Renal pelvis (tissue), 12 donors: ENCODE data around the gene CLEC4G. TPM values are rescaled to one million over a fixed set of nuclear protein-coding genes. Genes with fewer than 3 reads are reported as not detected.
"Not testable (repeated sequence)": the region's sequence is repeated elsewhere in the genome, so short reads cannot be mapped to it uniquely, and the experiment has no call there.

ENCODE experiments used
- DNase-seq: peaks from one replicate; pipeline ENCODE4 v3.0.0-alpha.2; 2013
- long read RNA-seq, 16 experiments: transcript quantifications; one replicate each; lab custom pipeline, GENCODE V29; 2026
- polyA plus RNA-seq, 3 donors: library from polyadenylated mRNA; unstranded; fragments of 120-200 nt; gene quantifications; one replicate each; pipeline ENCODE4 v1.2.1, GENCODE V29; 2013; ENCODE audit not compliant: insufficient read length in 3 of 3

The CLEC4G gene, protein sequence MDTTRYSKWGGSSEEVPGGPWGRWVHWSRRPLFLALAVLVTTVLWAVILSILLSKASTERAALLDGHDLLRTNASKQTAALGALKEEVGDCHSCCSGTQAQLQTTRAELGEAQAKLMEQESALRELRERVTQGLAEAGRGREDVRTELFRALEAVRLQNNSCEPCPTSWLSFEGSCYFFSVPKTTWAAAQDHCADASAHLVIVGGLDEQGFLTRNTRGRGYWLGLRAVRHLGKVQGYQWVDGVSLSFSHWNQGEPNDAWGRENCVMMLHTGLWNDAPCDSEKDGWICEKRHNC
- polyA plus RNA-seq = not detected
- long read RNA-seq, donor 1 = 0 reads
- long read RNA-seq, donor 2 = 0 reads
- long read RNA-seq, donor 3 = 0 reads
- long read RNA-seq, donor 4 = 0 reads
- long read RNA-seq, donor 5 = 0 reads
- long read RNA-seq, donor 6 = 0 reads
- long read RNA-seq, donor 7 = 0 reads
- long read RNA-seq, donor 8 = 0 reads
- long read RNA-seq, donor 9 = 0 reads
- long read RNA-seq, donor 10 = 0 reads
- long read RNA-seq, donor 11 = 0 reads
- long read RNA-seq, donor 12 = 0 reads
- long read RNA-seq, donor 13 = 0 reads
- long read RNA-seq, donor 14 = 0 reads
- long read RNA-seq, donor 15 = 0 reads
- long read RNA-seq, donor 16 = 0 reads

DNA sequence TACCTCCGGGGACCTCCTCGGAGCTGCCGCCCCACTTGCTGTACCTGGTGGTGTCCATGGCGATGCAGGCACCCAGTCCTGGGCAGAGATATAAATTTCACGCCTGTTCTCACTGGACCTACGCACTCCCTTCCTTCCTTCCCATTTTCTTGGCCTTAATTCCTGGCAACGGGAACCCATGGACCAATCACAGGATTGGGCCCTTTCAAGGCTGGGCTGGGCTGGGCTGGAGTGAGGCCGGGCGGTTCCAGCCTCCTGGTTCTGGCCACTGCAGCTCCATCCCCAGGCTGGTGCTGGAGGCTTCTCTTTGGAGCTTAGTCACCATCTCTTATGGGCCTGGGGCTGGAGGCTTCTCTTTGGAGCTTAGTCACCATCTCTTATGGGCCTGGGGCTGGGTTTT, at the start of gene CLEC4G:
TSS of gene CLEC4G (minus strand) at position 66 of the 400 bp plus-strand sequence. CDS start at position 58, 8 bp downstream.
- no peak for DNase-seq

DNA sequence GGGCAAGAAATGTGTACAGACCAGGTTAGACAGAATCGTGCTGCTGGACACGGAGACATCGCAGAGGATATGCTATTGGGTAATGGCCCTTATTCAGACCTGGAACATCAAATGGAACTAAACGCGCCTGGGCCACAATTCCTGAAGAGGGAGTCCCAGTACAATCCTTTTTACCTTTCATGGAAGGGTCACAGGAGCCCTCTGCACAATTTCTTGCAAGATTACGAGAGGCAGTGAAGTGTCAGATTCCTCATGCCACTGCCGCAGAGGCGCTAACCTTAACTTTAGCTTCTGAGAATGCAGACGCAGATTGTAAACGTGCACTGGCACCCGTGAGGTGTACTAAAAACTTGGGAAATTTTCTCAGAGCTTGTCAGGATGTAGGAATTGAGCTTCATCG, 49.2 kb upstream of the CLEC4G start:
- no peak for DNase-seq

DNA sequence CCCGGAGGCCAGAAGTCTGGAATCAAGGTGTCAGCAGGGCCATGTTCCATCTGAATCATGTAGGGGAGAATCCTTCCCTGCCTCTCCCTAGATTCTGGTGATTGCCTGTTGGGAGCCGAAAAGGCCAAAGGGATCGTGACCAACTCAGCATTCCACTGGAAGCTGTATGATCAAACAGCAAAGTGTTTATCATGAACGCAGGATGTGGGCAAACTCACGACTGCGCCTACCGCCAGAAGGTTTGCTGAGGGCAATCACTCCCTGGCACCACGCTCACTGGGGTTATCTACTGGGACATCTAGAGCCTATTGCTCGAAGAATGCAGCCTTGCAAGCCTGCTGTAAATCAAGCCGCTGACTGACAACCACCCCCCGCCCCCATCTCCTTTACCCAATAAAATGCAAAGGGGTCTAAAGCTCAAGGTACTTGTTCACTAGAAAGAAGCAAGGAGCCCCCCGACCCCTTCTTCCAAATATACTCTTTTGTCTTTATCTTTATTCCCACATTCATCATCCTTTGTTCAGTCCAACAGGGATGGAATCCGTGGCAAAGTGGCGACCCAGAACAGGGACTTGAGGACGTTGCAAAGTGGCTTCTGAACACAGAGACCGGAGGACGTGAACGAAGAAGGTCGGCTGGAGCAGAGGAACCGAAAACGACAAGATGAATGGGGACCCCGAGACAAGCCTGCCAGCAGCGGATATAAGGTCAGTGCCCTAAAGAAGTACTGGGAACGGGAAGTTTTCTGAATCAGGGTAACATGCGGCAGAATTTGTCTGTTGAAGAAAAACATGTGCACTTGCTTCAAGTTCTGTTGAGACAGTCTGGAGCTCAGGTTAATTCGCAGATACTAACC, 47.9 kb upstream of the CLEC4G start:
- no peak for DNase-seq

DNA sequence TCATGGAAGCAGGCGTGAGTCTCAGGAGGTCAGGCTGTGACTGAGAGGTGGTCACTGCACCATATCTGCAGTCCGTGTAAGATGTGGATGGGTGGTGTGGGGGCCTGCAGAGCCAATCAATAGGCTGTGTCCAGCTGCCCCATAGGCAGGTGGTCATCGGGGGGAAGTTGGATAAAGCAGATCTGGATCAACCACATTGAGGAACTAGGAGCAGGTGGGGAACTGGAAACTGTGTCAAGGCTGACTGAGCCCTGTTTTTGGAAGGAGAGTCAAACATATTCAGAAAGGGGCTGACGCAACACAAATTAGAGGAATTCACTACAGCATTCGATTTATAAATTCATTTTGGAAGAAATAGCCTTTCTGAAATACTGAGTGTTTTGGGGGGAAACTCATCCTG, 46.2 kb upstream of the CLEC4G start:
- no peak for DNase-seq

DNA sequence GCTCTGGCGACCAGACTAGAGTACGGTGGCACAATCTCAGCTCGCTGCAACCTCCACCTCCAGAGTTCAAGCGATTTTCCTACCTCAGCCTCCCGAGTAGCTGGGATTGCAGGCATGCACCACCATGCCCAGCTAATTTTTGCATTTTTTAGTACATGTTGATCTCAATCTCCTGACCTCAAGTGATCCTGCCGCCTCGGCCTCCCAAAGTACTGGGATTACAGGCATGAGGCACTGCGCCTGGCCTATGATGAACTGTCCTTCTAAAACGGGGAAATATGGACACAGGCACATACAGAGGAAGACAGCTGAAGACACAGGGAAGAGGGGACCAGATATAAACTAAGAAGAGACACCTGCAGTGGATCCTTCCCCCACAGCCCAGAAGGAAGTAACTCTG, 43.9 kb upstream of the CLEC4G start:
- DNase-seq = no peak

DNA sequence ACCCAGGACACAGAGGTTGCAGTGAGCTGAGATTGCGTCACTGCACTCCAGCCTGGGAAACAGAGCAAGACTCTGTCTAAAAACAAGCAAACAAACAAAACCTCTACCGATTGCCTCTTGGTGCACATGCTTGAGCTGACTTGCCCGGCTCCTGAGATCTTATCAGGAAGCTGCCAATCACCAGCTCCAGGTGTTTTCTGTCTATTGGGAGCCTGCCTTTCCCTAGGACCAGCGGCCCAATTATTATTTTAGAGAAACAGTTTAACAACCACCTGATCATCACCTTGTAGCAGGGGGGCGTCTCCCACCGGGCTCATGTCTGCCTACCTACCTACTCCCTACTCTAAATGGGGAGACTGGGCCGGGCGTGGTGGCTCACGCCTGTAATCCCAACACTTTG, 41.9 kb upstream of the CLEC4G start:
- no peak for DNase-seq

DNA sequence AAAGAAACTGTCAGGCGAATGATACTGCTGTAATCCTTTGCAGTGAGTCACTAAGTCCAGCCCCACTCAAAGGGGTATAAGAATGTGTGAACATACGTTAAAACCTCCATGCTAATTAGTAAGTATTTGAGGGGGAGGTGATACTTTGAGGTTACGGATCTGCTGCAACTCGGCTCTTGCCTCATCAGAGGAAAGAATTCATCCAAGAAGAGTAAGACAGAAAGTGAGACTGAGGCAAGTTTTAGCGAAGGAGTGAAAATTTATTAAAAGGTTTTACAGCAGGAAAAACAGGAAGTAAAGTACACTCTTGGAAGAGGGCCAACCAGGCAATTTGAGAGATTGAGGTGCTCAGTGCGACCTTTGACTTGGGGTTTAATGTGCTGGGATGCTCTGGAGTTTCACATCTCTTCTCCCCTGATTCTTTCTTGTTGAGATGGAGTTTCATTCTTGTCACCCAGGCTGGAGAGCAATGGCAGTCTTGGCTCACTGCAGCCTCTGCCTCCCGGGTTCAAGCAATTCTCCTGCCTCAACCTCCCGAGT, 40.9 kb upstream of the CLEC4G start:
- DNase-seq = no peak

DNA sequence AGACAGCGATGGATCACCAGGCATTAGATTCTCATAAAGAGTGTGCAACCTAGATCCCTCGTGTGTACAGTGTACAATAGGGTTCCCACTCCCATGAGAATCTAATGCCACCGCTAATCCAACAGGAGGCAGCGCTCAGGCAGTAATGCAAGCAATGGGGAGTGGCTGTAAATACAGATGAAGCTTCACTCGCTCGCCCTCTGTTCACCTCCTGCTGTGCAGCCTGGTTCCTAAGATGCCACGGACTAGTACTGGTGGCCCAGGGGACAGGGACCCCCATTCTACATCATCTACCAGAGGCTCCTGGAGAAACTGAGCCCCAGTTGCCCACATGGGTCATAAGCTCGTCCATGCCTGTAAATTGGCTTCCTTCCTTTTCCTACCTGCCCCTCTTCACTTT, 39.2 kb upstream of the CLEC4G start:
- no peak for DNase-seq

DNA sequence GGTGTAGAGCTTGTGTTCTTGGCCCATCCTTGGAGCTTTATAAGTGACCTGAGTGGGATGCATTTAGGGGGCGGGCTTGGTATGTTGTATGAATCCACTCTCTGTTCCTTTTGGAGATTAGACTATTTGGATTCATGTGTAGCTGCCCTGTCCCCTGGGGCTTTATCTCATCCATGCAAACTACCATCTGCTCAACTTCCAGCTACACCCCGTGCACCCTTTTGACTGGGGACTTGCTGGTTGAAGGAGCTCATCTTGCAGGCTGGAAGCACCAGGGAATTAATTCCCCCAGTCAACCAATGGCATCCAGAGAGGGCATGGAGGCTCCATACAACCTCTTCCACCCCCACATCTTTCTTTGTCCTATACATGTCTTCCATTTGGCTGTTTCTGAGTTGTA, 37.3 kb upstream of the CLEC4G start:
- no peak for DNase-seq

DNA sequence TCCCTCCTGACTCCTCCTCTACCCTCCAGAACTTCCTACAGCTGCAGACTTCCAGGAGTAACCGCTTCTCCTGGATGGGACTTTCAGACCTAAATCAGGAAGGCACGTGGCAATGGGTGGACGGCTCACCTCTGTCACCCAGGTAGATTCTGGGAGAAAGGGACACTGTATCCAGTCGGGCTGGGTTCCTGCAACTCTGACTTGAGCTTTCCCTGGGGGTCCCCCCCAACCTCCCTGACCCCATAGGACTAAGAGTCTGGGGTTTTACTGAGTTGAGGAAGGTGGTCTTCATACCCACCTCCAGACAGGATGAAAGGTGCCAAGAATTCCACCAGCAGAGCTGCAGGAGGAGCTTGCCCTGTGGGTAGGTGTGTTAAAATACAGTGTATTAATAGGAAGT, 35.6 kb upstream of the CLEC4G start:
- DNase-seq = no peak

DNA sequence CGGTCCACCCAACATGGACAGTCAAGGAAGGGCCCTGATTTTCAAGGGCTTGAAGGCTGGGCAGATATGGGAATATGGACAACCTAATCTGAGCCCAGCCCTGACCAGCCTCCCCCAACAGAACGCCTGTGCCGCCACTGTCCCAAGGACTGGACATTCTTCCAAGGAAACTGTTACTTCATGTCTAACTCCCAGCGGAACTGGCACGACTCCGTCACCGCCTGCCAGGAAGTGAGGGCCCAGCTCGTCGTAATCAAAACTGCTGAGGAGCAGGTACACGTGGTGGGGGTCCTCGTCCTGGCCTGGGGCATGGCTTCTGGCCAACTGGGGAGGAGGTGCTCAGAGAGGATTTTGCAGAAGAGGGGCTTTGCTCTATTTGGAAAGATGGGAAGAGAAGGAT, 34.6 kb upstream of the CLEC4G start:
- no peak for DNase-seq

DNA sequence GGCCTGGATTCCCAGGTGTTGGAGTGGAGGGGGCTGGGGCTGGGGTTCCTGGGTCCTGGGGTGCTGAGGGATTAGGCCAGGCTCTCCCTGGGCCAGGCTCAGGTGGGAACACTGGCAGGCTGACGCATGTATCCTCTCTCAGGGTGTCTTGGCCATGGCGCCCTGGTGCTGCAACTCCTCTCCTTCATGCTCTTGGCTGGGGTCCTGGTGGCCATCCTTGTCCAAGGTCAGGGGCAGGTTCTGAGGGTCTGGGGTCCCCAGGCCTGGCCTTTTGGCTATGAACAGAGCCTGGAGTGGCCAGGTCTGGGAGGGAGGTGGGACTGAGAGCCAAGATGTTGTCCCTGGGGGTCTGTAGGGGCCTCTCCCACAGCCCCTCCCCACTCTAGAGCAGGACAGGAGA, 33.1 kb upstream of the CLEC4G start:
- not testable (repeated sequence) for DNase-seq

DNA sequence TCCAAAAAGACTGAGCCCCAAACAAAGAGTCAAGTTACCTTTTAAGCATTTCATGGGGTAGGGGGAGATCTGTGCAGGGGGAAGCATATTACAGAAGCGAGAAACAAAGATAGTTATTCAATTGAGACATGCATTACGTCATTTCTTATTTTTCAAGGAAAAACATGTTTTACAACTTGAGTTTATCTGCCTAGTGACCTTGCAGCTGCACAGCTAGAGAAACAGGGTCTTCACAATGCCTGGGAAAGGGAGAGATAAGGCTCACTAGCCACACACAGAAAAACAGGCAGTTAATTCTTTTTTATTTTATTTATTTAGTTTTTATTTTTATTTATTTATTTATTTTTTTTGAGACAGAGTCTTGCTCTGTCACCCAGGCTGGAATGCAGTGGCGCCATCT, 32.2 kb upstream of the CLEC4G start:
- not testable (repeated sequence) for DNase-seq

DNA sequence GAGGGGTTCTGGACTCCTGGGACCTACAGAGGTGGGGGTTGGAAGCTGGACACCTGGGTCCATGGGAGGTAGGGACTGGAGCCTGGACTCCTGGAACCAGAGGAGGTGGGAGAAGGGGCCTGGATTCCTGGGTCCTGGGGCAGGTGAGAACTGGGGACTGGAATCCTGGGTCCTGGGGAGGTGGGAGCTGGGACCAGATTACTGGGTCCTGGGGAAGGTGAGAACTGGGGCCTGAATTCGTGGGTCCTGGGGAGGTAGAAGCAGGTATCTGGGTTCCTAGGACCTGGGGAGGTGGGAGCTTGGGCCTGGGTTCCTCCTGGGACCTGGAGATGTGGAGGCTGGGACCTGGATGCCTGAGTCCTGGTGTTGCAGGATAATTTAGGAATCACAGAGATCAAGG, 31.8 kb upstream of the CLEC4G start:
- DNase-seq = no peak

DNA sequence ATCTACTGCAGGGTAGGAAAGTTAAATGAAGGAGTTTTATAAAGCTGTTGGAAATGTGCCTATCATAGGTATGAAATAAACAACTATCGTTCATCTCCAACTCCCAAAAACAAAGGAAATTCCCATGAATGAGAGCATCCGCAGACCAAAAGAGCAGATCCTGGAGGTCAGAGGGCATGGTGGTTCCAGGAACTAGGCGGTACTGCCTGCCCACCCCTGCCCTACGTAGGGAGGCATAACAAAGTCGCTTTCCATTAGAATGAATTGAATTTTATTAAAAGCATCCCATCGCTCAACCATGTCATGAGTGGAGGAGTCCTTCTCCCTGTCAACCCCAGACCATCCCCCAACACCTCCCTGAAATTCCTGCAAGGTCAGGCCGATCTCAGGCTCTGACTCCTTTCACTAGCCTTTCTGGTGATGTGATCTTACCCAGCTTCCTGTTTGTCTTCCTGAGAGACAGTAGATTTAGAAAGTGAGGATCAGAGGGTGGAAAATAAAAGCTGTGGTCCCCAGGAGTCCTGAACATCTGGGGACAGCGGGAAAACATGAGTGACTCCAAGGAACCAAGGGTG, 30.9 kb upstream of the CLEC4G start, which contains the start of gene CLEC4M:
TSS of gene CLEC4M (plus strand) at position 525 of the 575 bp plus-strand sequence. CDS start at position 549, 24 bp downstream.
- DNase-seq = no peak

DNA sequence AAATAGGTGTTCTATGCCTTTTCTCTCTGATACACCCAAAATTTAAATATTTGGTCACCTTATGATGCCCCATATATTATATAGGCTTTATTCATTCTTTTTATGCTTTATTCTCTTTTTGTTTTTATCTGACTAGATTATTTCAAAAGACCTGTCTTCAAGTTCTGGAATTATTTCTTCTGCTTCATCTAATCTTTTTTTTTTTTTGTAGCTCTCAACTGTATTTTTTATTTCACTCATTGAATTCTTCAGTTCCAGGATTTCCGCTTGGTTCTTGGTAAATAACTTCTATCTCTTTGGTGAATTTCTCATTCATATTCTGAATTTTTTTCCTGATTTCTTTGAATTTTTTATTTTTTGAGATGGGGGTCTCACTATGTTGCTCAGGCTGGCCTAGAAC, 27.2 kb upstream of the CLEC4G start:
- no peak for DNase-seq

DNA sequence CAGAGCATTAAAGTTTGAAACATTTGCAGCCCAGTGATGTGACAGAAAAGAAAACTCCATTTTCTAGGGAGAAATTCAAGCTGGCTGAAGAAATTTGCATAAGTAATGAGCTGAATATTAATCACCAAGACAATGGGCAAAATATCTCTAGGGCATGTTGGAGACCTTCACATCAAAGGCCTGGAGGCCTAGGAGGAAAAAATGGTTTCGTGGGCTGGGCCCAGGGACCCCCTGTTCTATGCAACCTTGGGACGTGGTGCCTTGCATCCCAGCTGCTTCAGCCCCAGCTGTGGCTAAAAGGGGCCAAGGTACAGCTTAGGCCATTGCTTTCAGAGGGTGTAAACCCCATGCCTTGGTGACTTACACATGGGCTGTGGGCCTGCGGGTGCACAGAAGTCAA, 25.4 kb upstream of the CLEC4G start:
- no peak for DNase-seq

DNA sequence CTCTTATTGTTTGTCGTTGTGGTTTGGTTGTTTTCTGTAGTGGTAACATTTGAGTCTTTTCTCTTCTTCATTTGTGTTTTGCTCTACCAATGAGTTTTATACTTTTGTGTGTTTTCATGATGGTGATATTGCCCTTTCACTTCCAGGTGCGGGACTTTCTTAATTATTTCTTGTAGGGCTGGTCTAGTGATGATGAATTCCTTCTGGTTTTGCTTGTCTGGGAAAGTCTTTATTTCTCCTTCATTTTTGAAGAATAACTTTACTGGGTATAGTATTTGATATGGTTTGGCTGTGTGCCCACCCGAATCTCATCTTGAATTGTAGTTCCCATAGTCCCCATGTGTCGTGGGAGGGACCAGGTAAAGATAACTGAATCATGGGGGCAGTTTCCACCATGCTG, 24.3 kb upstream of the CLEC4G start:
- no peak for DNase-seq

DNA sequence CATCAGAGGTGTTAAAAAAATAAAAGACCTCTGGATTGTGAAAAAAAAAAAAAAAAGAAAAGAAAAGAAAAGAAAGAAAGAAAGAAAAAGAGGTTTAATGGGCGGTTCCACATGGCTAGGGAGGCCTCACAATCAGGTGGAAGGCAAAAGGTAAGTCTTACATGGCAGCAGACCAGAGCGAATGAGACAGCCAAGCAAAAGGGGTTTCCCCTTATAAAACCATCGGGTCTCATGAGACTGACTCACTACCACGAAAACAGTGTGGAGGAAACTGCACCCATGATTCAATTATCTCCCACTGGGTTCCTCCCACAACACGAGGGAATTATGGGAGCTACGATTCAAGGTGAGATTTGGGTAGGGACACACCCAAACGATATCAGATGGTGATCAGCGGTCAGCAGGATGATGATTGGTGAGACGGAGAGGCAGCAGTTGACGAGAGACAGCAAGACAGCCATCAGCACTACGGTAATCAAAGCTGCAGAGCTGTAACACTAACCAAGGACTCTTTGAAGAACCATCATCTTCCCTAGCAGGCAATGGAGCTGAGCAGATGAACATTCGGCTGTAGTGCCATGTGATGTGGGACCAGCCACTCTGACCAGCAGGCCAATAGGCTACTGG, 19.4 kb upstream of the CLEC4G start:
- DNase-seq = no peak

DNA sequence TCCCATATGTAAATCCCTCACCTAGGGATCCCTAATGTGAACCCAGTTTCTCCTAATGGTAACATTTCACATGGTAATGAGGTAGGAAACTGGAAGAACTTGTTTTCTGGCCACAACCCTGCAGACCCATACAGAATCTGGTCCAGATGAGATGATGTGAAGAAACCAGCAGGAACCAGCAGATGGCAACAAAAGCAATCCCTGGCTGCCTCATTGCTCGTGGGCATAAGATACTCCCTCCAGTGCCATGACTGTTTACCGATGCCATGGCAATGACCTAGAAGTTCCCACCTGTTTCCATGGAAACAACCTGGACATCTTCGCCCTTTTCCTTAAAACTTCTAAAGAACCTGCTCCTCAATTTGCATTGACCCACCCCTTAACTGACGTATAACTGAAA, 16.8 kb upstream of the CLEC4G start:
- peak; percentile 39 for DNase-seq

DNA sequence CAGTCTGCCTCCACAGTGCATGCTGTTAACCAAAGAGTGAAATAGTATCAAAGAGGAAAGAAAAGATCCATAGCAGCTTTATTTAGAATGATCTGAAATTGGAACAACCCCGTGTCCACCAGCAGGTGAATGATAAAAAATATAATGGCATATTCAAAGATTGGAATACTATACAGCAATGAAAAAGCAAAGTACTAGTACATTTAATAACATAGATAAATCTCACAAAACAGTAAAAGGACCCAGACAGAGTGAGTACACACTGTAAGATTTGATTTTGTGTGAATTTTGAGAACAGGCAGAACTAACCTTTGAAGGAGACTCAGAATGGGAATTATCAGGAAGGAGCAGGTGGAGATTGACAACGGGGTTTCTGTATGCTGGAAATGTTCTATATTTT, 16.3 kb upstream of the CLEC4G start:
- DNase-seq = no peak
